IMR-90 (cell line): ENCODE measurements around the gene CIRBP. TPM values are rescaled to one million over a fixed set of nuclear protein-coding genes. Genes with fewer than 3 reads are reported as not detected.

Experiments used
- ATAC-seq: fragments of 200-7000 bp; cut with Tn5 transposase; 2 replicates; pipeline ENCODE4 v1.9.1; 2020; ENCODE audit warnings: low read depth, mild to moderate bottlenecking, moderate library complexity
- BruUV-seq: library from RNA; stranded (reverse); fragments of 400-500 nt; replicated peaks from 2 replicates; lab custom pipeline; 2021; lab: Mats Ljungman, UMichigan
- CTCF ChIA-PET: fragments of 300-600 bp; formaldehyde crosslinking; extraction: SDS; loops from one replicate; lab custom pipeline; 2021; ENCODE audit warnings: antibody characterized with exemption; lab: Yijun Ruan, JAX
- POLR2A ChIA-PET: fragments of 300-600 bp; sonication (Branson Sonifier 250); formaldehyde crosslinking; loops from one replicate; lab custom pipeline; 2022; ENCODE audit warnings: antibody characterized with exemption; ENCODE audit not compliant: unreplicated experiment; lab: Charles Lee
- DNase-seq: peaks from one replicate; pipeline ENCODE4 v3.0.0; 2013
- H2AFZ ChIP-seq: replicated peaks from 2 replicates; pipeline ENCODE3; 2013; ENCODE audit warnings: low read length, mild to moderate bottlenecking; ENCODE audit not compliant: poor library complexity
- H2AK5ac ChIP-seq: 2 replicates; pipeline ENCODE4 v1.6.1; 2013; ENCODE audit warnings: low read depth, low read length, inconsistent platforms
- H2AK9ac ChIP-seq: replicated peaks from 2 replicates; pipeline ENCODE3; 2013; ENCODE audit warnings: mild to moderate bottlenecking, low read depth, low read length, moderate library complexity; ENCODE audit not compliant: poor library complexity
- H2BK120ac ChIP-seq: 2 replicates; pipeline ENCODE4 v1.6.1; 2013; ENCODE audit warnings: low read depth, low read length, inconsistent platforms
- H2BK15ac ChIP-seq: 3 replicates; pipeline ENCODE4 v1.6.1; 2013; ENCODE audit warnings: low read depth, low read length, inconsistent platforms
- H2BK20ac ChIP-seq: 2 replicates; pipeline ENCODE4 v1.6.1; 2013; ENCODE audit warnings: low read depth, mild to moderate bottlenecking, inconsistent platforms, low read length, moderate library complexity
- H2BK5ac ChIP-seq: 2 replicates; pipeline ENCODE4 v1.6.1; 2013; ENCODE audit warnings: mild to moderate bottlenecking, low read depth, low read length, inconsistent platforms; ENCODE audit not compliant: poor library complexity, severe bottlenecking
- H3K14ac ChIP-seq: replicated peaks from 2 replicates; pipeline ENCODE4 v1.6.1; 2013; ENCODE audit warnings: low read depth, low read length, inconsistent platforms
- H3K18ac ChIP-seq: 2 replicates; pipeline ENCODE4 v1.6.1; 2013; ENCODE audit warnings: low read depth, low read length, control low read depth
- H3K23ac ChIP-seq: 2 replicates; pipeline ENCODE4 v1.6.1; 2013; ENCODE audit warnings: low read depth, low read length, inconsistent platforms
- H3K27ac ChIP-seq: 2 replicates; pipeline ENCODE4 v1.5.1; 2013; ENCODE audit warnings: mild to moderate bottlenecking, control low read depth, low read length; ENCODE audit not compliant: insufficient read depth
- H3K27me3 ChIP-seq: 2 replicates; pipeline ENCODE4 v1.6.1; 2013; ENCODE audit warnings: low read length; ENCODE audit not compliant: control insufficient read depth, insufficient read depth
- H3K36me3 ChIP-seq: 2 replicates; pipeline ENCODE4 v1.6.1; 2013; ENCODE audit warnings: low read length, mixed read lengths; ENCODE audit not compliant: control insufficient read depth, insufficient read depth
- H3K4ac ChIP-seq: 2 replicates; pipeline ENCODE4 v1.6.1; 2013; ENCODE audit warnings: low read depth, low read length, inconsistent platforms
- H3K4me1 ChIP-seq: 2 replicates; pipeline ENCODE4 v1.6.1; 2013; ENCODE audit warnings: low read length, mixed read lengths; ENCODE audit not compliant: control insufficient read depth, insufficient read depth
- H3K4me2 ChIP-seq: 2 replicates; pipeline ENCODE4 v1.6.1; 2013; ENCODE audit warnings: low read depth, mild to moderate bottlenecking, control low read depth, low read length, moderate library complexity
- H3K4me3 ChIP-seq: 2 replicates; pipeline ENCODE4 v1.5.1; 2013; ENCODE audit warnings: low read depth, mild to moderate bottlenecking, control low read depth, low read length, moderate library complexity; ENCODE audit not compliant: insufficient read depth
- H3K56ac ChIP-seq: 2 replicates; pipeline ENCODE4 v1.6.1; 2013; ENCODE audit warnings: low read length, inconsistent platforms; ENCODE audit not compliant: insufficient read depth; ENCODE audit errors: extremely low read depth
- H3K79me1 ChIP-seq, 2 experiments: 2 replicates each; pipeline ENCODE4 v1.6.1; 2013; ENCODE audit warnings: low read length in 2 of 2, inconsistent platforms in 1 of 2, low read depth in 1 of 2
- H3K9ac ChIP-seq: 2 replicates; pipeline ENCODE4 v1.6.1; 2013; ENCODE audit warnings: low read depth, low read length, control low read depth
- H3K9me1 ChIP-seq: 2 replicates; pipeline ENCODE4 v1.6.1; 2013; ENCODE audit warnings: low read length, inconsistent platforms; ENCODE audit not compliant: insufficient read depth
- H3K9me3 ChIP-seq: 2 replicates; pipeline ENCODE4 v1.6.1; 2013; ENCODE audit warnings: low read length; ENCODE audit not compliant: control insufficient read depth, insufficient read depth
- H4K20me1 ChIP-seq: 2 replicates; pipeline ENCODE4 v1.6.1; 2013; ENCODE audit warnings: low read length, inconsistent platforms; ENCODE audit not compliant: insufficient read depth
- H4K5ac ChIP-seq: 2 replicates; pipeline ENCODE4 v1.6.1; 2013; ENCODE audit warnings: mild to moderate bottlenecking, low read depth, low read length, control low read depth
- H4K8ac ChIP-seq, 2 experiments: 2 replicates each; pipeline ENCODE4 v1.6.1; 2013; ENCODE audit warnings: low read depth in 2 of 2, low read length in 2 of 2, control low read depth in 1 of 2, inconsistent platforms in 1 of 2
- H4K91ac ChIP-seq: 2 replicates; pipeline ENCODE4 v1.6.1; 2013; ENCODE audit warnings: low read depth, low read length, inconsistent platforms; ENCODE audit not compliant: insufficient read depth
- CEBPB ChIP-seq: IDR thresholded peaks from 2 replicates; pipeline ENCODE4 v1.6.1; 2012; ENCODE audit warnings: low read depth, low read length, improper control_type of control experiment
- CHD1 ChIP-seq: IDR thresholded peaks from 2 replicates; pipeline ENCODE4 v1.6.1; 2012; ENCODE audit warnings: low read depth, low read length, improper control_type of control experiment
- MAZ ChIP-seq: IDR thresholded peaks from 2 replicates; pipeline ENCODE4 v1.6.1; 2012; ENCODE audit warnings: low read depth, mild to moderate bottlenecking, low read length, improper control_type of control experiment, moderate library complexity, borderline replicate concordance
- MXI1 ChIP-seq: IDR thresholded peaks from 2 replicates; pipeline ENCODE4 v1.6.1; 2012; ENCODE audit warnings: low read depth, mild to moderate bottlenecking, low read length, moderate library complexity, borderline replicate concordance
- POLR2A ChIP-seq: IDR thresholded peaks from 2 replicates; pipeline ENCODE4 v1.6.1; 2012; ENCODE audit warnings: mild to moderate bottlenecking, low read depth, low read length
- RAD21 ChIP-seq: IDR thresholded peaks from 2 replicates; pipeline ENCODE4 v1.6.1; 2012; ENCODE audit warnings: low read length, improper control_type of control experiment
- SMC3 ChIP-seq: fragments of 150-350 bp; IDR thresholded peaks from 2 replicates; pipeline ENCODE4 v1.6.1; 2016; ENCODE audit warnings: low read depth, mild to moderate bottlenecking, antibody characterized with exemption, low read length, moderate library complexity
- WGBS, 2 experiments: methylation state at CpG; one replicate each; pipeline versions ENCODE4 v1.1.5 to v1.1.7; 2013; ENCODE audit warnings: missing lambda C conversion rate in 2 of 2; ENCODE audit not compliant: insufficient read length in 1 of 2; ENCODE audit errors: extremely low coverage in 2 of 2; 5-methylcytosine and 5-hydroxymethylcytosine counted together
- dilution Hi-C: fragments of 300-500 bp; cut with HindIII; formaldehyde crosslinking; loops from one replicate; pipeline ENCODE4 v1.14.3; 2018; ENCODE audit warnings: low sequenced_read_pairs; ENCODE audit not compliant: unreplicated experiment
- in situ Hi-C: fragments of 300-500 bp; cut with MboI; formaldehyde crosslinking; loops from 3 replicates; pipeline ENCODE4 v1.14.3; 2019; ENCODE audit warnings: low sequenced_read_pairs, inconsistent platforms, mixed read lengths
- intact Hi-C: fragments of 100-400 bp; cut with micrococcal nuclease; formaldehyde crosslinking; loops from 2 replicates; pipeline ENCODE4 v1.10.0; 2022
- polyA plus RNA-seq, 3 experiments: library from polyadenylated mRNA; depleted of rRNA; stranded (reverse); fragments of >200 nt; gene quantifications; 2 replicates each; pipeline ENCODE4 v1.2.3, GENCODE V29; 2012; ENCODE audit warnings: low replicate concordance in 1 of 3
- total RNA-seq: library from RNA; depleted of rRNA; stranded (reverse); fragments of >200 nt; gene quantifications from 2 replicates; pipeline ENCODE4 v1.2.3, GENCODE V29; 2012
- TF ChIP-seq, protein P1 (sequence below): fragments of 150-350 bp; IDR thresholded peaks from 2 replicates; pipeline ENCODE4 v1.6.1; 2016; ENCODE audit warnings: low read depth, mild to moderate bottlenecking, low read length, moderate library complexity, borderline replicate concordance
- TF ChIP-seq, protein P2 (sequence below): conservative IDR thresholded peaks from 2 replicates; pipeline ENCODE4 v1.5.1; 2012; ENCODE audit warnings: mild to moderate bottlenecking, low read depth, low read length, improper control_type of control experiment

CIRBP gene
- total and polyA plus RNA-seq, 2 of the 4 experiments (the other 2 are of a cell fraction), result 299 to 542 TPM

DNA sequence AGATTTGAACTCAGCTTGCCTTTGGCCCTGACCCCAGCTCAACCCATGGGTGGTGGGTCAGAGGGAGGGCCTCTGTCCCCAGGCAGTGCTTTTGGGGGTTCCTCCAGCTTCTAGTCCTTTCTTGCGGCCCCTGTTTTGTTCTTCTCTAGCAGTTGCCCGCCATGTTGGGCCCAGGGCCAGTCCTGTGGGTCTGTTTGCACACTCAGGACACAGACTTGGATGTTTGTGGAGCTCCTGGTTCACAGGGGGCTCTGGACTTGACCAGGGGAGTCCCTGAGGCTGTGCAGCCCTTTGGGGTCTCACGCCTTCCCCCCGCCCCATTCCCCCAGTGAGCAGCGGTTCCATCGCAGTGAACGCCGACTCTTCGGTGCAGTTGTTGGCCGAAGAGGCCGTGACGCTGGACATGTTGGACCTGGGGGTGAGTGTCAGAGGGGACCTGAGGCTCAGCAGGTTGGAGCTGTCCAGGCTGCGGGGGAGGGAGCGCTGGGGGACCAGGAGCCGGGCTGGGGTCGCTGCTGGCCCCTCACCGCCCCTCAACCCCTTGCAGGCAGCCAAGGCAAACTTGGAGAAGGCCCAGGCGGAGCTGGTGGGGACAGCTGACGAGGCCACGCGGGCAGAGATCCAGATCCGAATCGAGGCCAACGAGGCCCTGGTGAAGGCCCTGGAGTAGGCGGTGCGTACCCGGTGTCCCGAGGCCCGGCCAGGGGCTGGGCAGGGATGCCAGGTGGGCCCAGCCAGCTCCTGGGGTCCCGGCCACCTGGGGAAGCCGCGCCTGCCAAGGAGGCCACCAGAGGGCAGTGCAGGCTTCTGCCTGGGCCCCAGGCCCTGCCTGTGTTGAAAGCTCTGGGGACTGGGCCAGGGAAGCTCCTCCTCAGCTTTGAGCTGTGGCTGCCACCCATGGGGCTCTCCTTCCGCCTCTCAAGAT lies 25.1 kb upstream of the CIRBP start:
- Histone ChIP-seq H3K18ac (no peak overlapping the region), H3K27me3 (no peaks in the 10 kb centered on the region), H4K8ac (peak overlapping the region in 1 of 2 experiments; percentile 64; a peak in 1 of 4 replicates), H3K14ac (no peak overlapping the region), H3K4me3 (no peak overlapping the region), H3K9me3 (no peaks in the 10 kb centered on the region), H3K4me2 (peak overlapping the region; percentile 24; the same call in 1 of the 2 replicates), H3K56ac (no peak overlapping the region), H2AK5ac (peak overlapping the region; percentile 81; the same call in 1 of the 2 replicates), H3K4me1 (peaks cover 26% of the 10 kb centered on the region), H4K91ac (no peak overlapping the region), H4K20me1 (peaks cover 22% of the 10 kb centered on the region), H3K79me1 (peaks cover 4 to 54% of the 10 kb centered on the region in 2 experiments; a peak in 2 of 4 replicates), H2BK120ac (peak overlapping the region; percentile 61; the same call in 1 of the 2 replicates), H2AFZ (peak overlapping the region; percentile 78), H3K9ac (no peak overlapping the region), H2BK15ac (no peak overlapping the region), H2AK9ac (peak overlapping the region; percentile 97), H3K4ac (peak overlapping the region; percentile 47), H3K23ac (peak overlapping the region; percentile 1; the same call in 1 of the 2 replicates), H3K9me1 (no peaks in the 10 kb centered on the region), H2BK20ac (no peak overlapping the region), H3K27ac (peak overlapping the region; percentile 63), H4K5ac (no peak overlapping the region), H3K36me3 (no peaks in the 10 kb centered on the region; the same call in 1 of the 2 replicates), H2BK5ac (peak overlapping the region; percentile 22)
- ChIA-PET POLR2A (interaction anchor here (0.5 to 4.2 kb wide), 5 partner anchors 9 to 25 kb away, joined by 3 to 62 read pairs (median 6); partner anchors contain the start of gene CIRBP), CTCF (interaction anchor here (0.6 to 3.1 kb wide), 8 partner anchors 9 to 28 kb away, joined by 3 to 64 read pairs (median 7); partner anchors contain the start of gene CIRBP)
- WGBS, 2 experiments, result 41% methylated on average over 18 of the region's 33 CpGs; no CpG with 5 or more reads in 1 of the 2 experiments
- dilution Hi-C loops (no loop called here), in situ Hi-C loops (no loop called here), intact Hi-C loops (loop anchor here (1.0 kb wide), 1 partner anchor 22 kb away; no protein-coding TSS in a partner anchor)
- DNase-seq (peak; percentile 77), ATAC-seq (peak; percentile 9)
- BruUV-seq, result no TSS peak
- TF ChIP-seq, protein P1, sequence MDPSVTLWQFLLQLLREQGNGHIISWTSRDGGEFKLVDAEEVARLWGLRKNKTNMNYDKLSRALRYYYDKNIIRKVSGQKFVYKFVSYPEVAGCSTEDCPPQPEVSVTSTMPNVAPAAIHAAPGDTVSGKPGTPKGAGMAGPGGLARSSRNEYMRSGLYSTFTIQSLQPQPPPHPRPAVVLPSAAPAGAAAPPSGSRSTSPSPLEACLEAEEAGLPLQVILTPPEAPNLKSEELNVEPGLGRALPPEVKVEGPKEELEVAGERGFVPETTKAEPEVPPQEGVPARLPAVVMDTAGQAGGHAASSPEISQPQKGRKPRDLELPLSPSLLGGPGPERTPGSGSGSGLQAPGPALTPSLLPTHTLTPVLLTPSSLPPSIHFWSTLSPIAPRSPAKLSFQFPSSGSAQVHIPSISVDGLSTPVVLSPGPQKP, result no peak
- TF ChIP-seq SMC3, result peak; percentile 73
- no peak for TF ChIP-seq CHD1
- 0 out of 2 replicates have a peak, but pooled peaks have one; percentile 9 for TF ChIP-seq MXI1
- peak; percentile 89 for TF ChIP-seq RAD21
- TF ChIP-seq CEBPB, result peak; percentile 89
- 0 out of 2 replicates have a peak, but pooled peaks have one; percentile 26 for TF ChIP-seq MAZ
- peak; percentile 41; the same call in 1 of the 2 replicates for TF ChIP-seq POLR2A
- TF ChIP-seq, protein P2, sequence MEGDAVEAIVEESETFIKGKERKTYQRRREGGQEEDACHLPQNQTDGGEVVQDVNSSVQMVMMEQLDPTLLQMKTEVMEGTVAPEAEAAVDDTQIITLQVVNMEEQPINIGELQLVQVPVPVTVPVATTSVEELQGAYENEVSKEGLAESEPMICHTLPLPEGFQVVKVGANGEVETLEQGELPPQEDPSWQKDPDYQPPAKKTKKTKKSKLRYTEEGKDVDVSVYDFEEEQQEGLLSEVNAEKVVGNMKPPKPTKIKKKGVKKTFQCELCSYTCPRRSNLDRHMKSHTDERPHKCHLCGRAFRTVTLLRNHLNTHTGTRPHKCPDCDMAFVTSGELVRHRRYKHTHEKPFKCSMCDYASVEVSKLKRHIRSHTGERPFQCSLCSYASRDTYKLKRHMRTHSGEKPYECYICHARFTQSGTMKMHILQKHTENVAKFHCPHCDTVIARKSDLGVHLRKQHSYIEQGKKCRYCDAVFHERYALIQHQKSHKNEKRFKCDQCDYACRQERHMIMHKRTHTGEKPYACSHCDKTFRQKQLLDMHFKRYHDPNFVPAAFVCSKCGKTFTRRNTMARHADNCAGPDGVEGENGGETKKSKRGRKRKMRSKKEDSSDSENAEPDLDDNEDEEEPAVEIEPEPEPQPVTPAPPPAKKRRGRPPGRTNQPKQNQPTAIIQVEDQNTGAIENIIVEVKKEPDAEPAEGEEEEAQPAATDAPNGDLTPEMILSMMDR, result peak; percentile 93
